Measurements from ENCODE around the gene KCND2.
"Not testable (repeated sequence)": the region's sequence is repeated elsewhere in the genome, so short reads cannot be mapped to it uniquely, and the experiment has no call there.

Gene KCND2

DNA sequence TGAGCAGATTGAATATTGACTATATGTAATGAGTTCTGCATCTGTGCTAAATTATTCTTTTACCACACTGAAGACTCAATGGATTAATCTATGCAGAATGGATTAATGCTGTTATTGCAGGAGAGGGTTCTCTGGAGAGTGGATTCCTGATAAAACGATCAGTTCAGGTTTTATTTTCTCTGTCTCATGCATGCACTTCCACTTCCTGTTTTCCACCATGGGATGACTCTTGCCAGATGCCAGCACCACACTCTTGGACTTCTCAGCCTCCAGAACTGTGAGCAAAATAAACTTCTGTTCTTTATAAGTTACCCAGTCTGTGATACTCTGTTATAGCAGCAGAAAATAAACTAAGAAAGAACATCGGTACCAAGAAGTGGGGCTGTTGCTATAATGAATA lies 207.5 kb downstream of the KCND2 start:
- no peak for DNase-seq

DNA sequence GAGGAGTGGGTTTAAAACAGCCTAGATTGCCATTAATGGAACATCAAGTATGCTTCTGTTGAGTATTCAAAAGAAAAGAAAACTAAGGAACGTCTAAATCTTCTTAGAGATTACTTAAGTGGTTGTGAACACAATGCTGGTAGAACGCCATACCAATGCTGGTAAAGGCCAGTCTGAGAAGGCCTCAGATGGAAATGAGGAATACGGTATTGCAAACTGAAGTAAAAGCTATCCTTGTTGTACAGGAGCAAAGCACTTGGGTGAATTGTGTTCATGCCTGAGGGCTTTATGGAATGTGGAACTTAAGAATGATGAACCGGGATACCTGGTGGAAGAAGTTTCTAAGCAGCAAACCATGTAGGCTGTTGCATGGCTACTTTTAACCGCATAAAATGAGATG lies 208.0 kb downstream of the KCND2 start:
- DNase-seq: no peak

DNA sequence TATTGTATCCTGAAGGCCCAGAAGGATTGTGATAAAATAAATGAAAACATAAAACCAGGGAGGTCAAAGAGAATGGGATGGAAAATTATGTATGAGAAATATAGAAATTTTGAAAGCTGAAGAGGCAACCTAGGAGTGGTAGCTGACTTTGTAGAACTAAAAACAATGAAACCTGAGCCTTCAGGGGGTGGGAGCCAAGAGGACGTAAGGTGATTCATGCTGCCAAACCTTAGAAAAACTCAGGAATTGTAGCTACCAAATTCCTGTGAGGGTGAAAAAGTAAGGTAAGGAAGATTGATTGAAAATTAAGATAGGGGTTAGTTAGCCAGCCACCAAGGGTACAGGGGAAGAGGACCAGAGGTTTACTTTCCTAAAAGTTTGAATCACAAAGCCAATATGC lies 213.2 kb downstream of the KCND2 start:
- no peak for DNase-seq

DNA sequence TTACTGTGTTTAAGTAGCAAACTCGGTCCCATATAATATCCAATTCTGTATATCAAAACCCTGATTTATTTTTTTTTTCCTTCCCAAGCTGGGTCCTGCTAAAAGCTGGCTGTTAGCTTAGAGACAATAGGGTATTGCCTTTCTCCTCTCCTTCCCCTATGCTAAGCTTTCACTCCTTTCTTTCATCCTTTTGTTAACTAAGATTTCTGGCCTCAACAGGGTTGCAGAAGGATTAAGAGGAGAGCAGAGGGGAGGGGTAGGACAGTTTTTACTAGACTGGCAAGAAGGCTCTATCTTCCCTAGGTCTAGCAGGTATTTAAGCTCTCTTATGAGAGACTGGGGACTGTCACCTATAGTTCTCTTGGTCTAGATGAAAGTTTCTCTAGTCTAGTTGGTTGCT lies 229.2 kb downstream of the KCND2 start:
- DNase-seq: no peak

DNA sequence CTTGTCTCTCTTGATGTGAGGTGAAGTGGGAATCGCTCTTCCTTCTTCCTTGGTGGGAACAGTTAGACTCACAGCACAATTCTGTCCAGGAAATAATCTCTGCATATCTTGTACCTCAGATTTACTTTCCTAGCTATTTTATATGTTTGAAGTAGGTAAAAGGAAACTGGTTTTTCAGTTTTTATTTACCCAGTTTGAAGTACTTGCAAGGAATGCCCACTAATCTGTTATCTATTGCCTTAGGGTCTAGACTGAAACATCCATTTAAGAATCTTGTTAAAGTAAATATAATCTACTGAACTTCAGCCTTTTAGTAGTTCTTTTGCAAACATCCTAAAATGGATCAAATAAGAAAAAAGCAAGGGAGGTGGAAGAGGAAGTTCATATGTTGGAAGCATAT lies 229.8 kb downstream of the KCND2 start:
- no peak for DNase-seq

DNA sequence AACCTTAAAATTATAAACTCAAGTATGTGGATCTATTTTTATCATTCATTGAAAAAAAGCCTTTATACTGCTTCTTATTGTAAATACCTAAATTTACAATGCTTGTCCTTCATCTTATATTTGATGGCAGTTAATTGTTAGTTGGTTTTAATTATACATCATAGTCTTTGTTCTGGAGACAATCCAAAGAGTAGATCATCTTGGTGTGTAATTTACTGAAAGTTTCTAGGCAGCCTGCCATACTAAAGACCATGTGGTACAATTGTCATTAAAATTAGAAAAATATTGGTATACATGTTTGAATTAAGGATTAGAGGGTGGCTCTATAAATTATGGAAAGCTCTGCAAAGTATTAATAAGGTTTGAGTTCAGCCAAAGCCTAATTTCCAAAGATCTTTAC lies 231.4 kb downstream of the KCND2 start:
- no peak for DNase-seq

DNA sequence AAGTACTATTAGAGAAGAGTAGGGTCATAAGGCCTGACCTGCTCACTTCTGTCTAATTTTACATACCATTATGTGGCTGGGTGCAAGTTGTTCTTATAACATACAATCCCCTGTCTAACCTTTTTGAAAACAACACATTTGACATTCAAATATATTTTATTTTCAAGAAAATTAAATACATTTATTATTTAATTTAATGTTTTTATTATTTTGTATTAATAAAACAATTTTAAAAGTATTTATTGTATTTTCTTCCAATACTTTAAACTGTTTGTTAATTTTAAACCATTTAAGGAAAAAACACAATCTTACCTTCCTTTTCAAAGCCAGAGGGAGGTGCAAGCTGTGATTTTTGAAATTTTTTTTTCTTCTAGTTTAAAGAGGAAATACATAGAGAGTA lies 232.8 kb downstream of the KCND2 start:
- DNase-seq: no peak

DNA sequence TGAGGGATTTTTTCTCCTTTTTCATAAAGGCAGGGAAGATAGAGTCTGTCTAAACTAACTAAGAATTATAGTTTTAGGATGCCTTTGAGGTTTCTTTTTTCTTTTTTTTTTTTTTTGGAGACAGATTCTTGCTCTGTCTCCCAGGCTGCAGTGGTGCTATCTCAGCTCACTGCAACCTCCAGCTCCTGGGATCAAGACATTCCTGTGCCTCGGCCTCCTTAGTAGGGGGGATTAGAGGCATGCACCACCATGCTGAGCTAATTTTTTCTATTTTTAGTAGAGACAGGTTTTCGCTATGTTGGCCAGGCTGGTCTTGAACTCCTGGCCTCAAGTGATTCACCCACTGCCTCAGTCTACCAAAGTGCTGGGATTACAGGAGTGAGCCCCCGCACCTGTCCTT lies 239.7 kb downstream of the KCND2 start:
- no peak for DNase-seq

DNA sequence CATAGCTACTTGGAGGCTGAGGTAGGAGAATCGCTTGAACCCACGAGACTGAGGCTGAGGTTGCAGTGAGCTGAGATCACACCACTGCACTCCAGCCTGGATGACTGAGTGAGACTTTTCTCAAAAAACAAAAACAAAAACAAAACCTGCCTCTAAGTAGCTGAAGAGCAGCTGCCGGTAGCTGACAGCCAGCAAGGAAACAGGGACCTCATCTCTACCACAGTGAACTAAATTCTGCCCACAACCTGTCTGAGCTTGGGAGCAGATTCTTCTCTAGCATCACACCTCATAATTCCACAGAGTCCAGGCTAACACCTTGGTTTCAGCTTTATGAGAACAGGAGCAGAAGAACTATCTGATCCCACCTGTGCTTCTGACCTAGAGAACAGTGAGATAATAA lies 246.2 kb downstream of the KCND2 start:
- no peak for DNase-seq

DNA sequence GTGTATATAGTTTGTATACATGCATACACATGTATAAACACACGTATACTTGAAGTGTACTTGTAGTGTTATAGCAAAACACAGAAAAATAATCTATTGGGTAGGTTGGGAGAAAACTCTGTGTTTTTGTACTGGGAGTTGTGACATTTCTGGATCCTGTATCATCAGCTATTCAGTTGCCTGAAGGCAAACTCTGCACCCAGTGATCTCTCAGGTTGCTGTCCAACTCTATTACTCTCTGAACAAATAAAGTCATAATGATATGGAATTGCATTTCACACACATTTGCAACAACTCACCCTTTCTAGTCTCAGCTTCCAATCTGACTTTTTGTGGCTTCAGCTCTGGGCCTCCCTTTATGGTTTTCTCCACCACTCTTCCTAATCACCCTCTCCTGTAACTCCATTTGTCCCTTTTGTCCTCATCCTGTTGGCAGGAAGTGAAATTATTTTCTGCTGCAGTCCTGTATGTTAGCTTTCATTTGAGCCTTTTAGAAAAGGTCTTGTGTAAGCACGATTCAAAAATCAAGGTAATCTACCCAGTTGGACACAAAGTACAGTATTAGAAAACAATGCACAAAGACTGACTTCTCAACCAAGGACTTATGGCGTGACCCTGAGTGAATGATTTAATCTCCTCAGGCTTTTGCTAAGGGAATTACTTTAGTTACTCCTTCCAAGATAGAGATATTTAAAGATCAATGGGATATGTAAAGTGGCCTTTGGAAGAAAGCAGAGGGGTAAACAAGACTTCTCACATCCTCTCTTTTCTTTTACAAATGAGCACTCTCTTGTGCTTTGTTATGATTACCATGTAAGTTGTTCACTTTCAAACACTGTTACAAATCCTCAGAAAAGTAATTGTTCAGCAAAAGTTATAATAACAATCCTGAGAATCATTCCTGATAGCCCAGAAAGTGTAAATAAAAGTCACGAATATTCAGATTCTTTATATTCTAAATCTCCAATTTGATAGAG lies 249.1 kb downstream of the KCND2 start:
- no peak for DNase-seq

DNA sequence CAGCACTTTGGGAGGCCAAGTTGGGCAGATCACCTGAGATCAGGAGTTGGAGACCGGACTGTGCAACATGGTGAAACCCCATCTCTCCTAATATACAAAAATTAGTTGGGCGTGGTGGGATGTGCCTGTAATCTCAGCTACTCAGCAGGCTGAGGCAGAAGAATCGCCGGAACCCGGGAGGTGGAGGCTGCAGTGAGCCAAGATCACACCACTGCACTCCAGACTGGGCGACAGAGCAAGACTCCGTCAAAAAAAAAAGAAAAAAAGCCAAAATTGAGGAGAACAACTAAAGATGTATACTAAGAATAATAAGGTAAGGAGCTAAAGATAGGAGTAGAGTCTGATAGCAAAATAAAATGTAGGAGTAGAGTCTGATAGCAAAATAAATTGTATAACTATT lies 251.0 kb downstream of the KCND2 start:
- no peak for DNase-seq

DNA sequence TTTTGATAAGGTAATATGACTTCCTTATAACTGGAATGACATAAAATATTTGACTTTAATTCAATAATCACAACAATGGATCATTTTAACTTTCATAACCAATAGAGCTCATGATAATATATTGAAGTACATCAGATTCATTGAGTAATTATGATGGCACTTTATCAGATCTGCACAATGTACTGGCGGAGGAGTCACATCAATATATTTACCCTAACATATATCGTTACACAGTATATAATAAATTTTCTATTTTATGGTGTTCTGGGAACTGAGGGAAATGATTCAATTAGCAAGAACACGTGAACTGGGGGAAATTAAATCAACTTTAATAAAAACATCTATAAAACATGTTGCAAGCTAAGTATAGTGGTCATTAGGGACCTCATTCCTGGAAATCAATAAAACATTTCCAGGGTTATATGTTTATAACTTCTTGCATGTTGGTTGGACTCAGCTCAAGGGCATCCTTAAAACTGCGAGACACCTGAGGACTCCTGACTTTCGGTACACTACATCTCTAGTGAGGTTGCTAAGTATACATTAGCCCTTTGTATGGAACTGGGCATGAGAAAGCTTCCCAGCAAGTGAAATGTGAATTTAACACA lies 254.0 kb downstream of the KCND2 start:
- no peak for DNase-seq

DNA sequence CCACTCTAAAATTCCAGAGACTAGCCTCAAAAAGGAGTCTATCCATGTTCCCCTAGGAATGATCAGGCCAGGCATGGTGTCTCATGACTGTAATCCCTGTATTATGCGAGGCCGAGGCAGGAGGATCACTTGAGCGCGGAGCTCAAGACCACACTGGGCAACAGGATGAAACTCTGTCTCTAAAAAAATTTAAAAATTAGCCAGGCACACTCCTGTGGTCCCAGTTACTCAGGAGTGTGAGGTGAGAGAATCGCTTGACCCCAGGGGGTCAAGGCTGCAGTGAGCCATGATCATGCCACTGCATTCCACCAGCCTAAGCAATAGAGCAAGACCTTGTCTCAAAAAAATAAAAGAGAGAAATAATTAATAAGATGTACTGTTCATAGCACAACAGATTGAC lies 256.8 kb downstream of the KCND2 start:
- DNase-seq: no peak

DNA sequence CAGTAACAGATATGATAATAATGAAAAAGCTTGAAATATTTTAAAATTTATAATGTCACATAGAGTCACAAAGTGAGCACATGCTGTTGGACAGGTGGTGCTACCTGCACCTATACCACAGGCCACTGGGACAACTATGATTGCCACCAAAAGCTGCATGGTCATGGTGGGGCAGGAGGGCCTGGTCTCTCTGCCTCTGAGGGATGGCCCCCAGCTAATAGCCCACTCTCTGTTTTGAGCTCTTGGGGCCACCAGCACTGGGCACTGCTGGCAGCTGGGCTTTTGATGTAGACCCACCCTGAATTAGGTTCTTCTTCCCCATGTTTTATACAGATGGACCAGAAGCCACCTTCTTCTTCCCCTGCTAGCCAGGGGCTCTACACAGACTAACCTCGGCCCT lies 265.4 kb downstream of the KCND2 start:
- DNase-seq: no peak

DNA sequence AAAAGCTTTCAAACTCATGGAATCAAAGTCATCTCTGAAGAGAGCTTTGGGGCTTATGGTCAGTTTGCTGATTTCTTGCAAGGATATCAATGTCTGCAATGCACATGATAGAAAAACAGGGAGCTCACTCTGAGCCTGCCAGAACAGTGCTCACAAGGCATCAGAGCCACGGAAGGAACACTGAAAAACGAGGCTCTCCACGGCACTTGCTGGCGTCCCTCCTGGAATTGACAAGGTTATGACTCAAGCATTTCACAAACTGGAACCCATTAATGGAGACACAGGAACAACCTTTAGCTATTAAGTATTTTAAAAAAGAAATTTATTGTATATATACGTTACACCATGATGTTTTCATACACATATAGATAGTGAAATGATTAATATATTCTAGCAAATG lies 266.3 kb downstream of the KCND2 start:
- no peak for DNase-seq

DNA sequence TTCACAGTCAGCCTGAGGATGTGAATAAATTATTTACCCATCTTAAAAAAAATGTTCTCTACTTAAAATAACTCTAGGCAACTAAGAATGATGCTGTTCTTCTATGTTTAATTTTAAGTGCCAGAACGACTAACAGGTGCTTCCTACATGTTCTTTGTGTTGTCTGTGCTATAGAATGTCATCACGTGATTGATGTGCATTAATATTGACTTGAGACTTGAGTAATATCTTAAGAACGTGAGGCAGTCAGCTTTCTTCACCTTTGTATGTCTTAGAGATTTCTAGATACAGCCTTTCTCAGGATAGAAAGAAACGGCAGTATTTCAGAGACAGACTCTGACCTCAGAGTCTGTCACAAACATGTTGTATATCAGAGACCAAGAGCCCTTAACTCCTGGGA lies 274.6 kb downstream of the KCND2 start:
- no peak for DNase-seq

DNA sequence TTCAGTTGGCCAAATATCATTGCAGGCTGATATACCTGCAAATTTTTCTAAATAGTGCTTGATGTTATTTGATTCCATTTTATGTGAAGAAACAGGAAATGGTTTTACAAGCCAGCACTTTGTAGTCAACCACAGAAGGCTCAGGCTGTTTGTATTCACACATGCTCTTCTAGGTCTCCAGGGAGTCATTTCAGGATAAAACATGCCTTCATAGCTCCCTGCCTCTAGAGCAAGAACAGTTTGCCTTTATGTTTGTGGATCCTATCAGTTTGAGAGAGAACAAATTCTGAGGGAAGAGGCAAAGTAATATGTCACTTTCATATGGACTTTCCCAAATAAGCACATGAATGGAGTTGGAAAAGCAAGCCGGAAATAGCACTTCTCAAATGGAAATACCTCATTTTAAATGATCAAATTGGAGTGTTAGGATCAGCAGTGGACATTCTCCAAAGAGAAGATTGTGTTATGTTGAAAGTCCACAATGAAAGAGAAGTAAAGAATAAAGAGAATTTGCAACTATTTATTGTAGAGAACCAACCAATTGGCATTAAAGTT lies 277.6 kb downstream of the KCND2 start:
- no peak for DNase-seq

DNA sequence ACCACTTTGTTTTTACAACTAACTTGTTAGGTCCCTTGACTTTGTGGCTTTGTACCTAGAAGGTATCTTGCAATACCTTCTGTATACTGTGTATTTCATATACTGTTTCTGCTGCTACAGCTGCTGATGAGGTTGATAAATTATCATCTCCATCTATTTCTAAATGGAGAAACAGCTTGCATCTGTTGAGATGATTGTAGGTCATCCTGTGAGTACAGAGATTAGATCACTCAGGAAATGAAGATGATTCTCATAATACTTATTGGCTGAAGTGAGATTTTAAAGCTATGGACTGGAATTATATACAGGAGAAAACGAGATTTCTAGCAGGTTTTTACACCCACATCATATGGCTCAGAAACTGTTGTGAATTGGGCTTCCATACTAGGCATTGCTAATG lies 280.5 kb downstream of the KCND2 start:
- no peak for DNase-seq

DNA sequence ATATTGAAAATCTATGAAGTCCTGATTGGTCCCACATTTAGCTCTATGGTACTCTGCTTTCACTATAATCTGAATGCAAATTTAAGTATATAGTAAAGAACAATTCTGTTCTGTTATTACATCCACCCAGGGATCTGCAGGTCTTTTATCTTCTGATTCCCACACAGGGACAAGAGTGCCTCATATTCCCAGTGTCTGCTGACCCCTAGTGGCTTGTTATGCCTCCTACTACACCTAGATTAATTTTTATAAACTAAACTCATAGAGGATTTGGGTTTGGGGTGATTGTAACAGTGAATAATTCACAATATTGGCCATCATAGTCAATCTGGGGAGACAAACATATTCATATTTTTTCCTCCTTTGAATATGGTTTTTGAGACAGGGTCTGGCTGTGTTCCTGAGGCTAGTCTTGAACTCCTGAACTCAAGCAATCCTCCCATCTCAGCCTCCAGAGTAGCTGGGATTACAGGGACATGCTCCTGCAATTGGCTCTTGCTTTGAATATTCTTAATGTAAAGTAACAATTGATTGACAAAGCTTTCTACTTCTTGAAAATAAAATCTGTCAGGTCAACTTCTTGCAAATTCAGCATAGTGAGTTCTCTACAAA lies 282.1 kb downstream of the KCND2 start:
- DNase-seq: peak in 21 of 58 donors; percentile 1 to 57 (median 7)

DNA sequence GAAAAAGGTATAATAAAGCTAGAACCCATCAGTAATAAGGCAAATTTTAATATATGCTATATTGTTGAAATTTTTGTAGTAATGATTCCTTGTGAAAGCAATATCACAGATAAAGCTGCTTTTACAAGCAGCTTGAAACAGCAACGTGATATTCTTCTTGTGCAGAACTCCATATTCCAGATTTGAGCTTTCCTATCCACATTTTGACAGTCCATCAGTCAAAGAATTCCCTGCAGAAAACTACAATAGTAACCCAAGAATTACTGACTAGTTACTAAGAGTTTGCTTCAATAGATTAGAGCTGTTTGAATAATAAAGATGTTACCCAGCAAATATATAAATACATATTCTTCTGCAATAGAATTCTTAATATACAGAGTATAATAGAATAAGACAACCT lies 291.2 kb downstream of the KCND2 start:
- DNase-seq: no peak

DNA sequence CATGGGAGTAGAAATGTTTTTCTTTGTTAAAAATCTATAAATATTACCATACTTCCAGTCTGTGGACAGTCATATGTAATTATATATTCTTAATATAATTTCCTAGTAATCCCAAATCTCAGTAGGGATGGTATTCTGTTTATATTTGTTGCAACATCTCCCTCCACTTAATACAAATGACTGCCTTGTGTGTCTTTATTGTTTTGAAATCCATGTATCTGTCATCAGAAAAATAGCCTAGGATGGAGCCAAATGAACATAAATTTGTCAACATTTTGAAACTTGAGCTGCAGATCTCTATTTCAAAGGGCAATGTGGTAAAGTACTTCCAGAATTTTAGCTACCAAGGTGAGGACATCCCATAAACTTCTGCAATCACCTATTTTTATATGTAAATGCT lies 294.2 kb downstream of the KCND2 start:
- no peak for DNase-seq

DNA sequence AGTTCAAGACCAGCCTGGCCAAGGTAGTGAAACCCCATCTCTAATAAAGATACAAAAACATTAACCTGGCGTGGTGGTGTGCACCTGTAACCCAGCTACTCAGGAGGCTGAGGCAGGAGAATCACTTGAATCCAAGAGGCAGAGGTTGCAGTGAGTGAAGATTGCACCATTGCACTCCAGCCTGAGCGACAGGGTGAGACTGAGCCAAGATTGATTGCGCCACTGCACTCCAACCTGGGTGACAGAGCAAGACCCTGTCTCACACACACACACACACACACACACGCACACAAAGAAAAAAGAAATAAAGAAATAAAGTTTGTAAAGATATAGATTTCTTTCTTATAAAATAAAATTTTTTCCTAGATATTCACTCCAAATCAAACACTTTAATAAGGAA lies 305.7 kb downstream of the KCND2 start:
- not testable (repeated sequence) for DNase-seq
